Coronary artery (tissue), 2 donors: ENCODE data around the gene VANGL2.

ENCODE experiments used
- DNase-seq: peaks from one replicate; pipeline ENCODE4 v3.0.0-alpha.2; 2017; ENCODE audit warnings: low spot score
- H3K27ac ChIP-seq, 2 donors: fragments of 200-600 bp; sonication (generic); one replicate each; pipeline ENCODE4 v1.5.1; 2016 to 2019
- H3K4me3 ChIP-seq: fragments of 200-600 bp; sonication (generic); 2 replicates; pipeline ENCODE4 v1.5.1; 2016; ENCODE audit warnings: mild to moderate bottlenecking, moderate library complexity
- TF ChIP-seq, protein P1 (sequence below): fragments of 200-600 bp; sonication (generic); IDR thresholded peaks from one replicate; pipeline ENCODE4 v1.5.1; 2019; ENCODE audit warnings: antibody characterized with exemption

The VANGL2 gene

DNA sequence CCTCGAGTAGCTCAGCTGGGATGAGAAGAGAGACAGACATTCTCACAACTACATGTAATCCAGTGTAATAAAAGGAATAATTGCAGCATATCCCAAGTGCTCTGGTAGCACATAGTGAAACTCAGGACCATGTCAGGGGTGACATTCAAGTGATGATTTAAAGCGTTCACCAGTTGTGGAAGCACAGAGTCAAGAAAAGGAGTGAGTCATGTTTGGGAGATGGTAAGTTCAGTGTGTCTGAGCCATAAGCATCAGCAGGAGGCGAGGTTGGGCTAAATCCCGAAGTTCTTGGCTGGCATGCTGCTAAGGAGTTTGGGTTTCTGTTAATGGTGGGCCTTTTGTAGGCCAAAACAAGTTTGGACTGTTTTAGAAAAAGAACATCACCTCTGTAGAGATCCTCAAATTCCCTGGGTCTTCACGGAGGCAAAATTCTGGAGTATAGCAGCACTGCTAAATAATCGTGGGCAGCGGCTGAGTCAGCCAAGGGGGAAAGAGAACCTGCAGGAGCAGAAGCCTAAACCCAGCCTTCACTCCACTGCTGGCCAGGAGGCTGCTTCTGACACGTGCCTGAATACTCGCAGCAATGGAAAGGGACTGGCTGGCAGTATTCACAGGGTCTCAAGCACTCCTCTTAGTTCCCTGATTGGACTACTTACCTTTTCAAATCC is 40.7 kb upstream of the VANGL2 start:
- H3K4me3 ChIP-seq: no peak overlapping the region
- no peak for DNase-seq
- no peak overlapping the region for H3K27ac ChIP-seq
- TF ChIP-seq, protein P1, sequence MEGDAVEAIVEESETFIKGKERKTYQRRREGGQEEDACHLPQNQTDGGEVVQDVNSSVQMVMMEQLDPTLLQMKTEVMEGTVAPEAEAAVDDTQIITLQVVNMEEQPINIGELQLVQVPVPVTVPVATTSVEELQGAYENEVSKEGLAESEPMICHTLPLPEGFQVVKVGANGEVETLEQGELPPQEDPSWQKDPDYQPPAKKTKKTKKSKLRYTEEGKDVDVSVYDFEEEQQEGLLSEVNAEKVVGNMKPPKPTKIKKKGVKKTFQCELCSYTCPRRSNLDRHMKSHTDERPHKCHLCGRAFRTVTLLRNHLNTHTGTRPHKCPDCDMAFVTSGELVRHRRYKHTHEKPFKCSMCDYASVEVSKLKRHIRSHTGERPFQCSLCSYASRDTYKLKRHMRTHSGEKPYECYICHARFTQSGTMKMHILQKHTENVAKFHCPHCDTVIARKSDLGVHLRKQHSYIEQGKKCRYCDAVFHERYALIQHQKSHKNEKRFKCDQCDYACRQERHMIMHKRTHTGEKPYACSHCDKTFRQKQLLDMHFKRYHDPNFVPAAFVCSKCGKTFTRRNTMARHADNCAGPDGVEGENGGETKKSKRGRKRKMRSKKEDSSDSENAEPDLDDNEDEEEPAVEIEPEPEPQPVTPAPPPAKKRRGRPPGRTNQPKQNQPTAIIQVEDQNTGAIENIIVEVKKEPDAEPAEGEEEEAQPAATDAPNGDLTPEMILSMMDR: no peak

DNA sequence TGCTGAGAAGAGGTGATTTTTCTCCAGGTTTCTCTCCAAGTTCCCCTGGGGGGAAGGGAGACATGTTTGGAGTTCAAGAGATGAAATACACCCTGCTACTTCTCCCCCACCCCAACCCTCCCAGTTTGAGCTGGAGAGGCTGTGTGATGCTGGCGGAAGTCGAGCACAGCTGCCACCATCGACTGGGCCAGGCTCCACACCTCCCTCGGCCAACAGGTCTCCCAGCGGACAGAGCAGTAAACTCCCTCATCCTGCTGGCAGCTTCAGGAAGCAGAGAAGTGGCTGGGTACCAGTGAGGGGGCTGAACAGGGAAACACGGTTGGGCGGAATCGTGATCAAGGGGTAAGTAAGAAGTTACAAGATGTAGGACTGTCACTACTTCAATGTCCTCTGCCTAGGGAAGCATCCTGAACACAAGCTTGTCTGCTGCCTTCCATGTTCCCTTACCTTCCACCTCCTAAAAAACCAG is 40.1 kb upstream of the VANGL2 start:
- H3K4me3 ChIP-seq: no peak overlapping the region
- no peak overlapping the region for H3K27ac ChIP-seq
- TF ChIP-seq, protein P1: no peak
- DNase-seq: no peak

DNA sequence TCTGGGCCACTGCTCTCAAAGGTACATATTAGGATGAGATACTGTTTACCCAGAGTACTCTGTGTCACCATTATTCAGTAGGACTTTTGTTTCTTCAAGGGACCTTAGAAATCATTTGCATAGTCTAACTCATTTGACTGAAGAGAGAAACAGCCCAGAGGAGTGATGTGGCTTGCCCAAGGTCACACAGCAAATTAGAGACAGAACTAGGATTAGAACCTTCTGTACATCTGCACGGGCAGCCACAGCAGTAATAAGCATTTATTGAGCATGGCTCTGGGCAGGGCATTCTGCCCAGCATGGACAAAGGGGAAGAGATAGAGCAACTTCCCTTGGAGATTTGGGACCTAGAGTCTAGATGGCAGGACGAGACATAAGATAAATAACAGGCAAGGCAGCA is 39.2 kb upstream of the VANGL2 start:
- H3K4me3 ChIP-seq: no peak overlapping the region
- no peak overlapping the region for H3K27ac ChIP-seq
- no peak for DNase-seq
- TF ChIP-seq, protein P1: no peak

DNA sequence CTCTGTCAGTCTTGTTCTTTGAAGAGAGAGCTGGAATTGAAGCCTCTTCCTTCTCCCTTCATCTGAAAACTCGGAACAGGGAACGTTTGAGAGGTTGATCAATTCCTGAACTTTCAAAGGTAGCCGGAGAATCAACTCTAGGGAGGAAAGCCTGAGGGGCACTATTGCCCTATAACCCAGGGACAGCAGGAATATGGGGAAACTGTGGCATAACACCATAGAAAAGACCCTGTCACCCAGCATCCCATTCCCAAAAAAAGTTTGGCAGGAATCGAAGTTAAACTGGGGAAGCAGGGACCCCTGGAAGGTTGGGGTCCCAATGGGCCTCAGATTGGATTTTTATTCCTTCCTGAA is 38.6 kb upstream of the VANGL2 start:
- Histone ChIP-seq H3K27ac (no peak overlapping the region), H3K4me3 (no peak overlapping the region)
- no peak for DNase-seq
- TF ChIP-seq, protein P1: no peak

DNA sequence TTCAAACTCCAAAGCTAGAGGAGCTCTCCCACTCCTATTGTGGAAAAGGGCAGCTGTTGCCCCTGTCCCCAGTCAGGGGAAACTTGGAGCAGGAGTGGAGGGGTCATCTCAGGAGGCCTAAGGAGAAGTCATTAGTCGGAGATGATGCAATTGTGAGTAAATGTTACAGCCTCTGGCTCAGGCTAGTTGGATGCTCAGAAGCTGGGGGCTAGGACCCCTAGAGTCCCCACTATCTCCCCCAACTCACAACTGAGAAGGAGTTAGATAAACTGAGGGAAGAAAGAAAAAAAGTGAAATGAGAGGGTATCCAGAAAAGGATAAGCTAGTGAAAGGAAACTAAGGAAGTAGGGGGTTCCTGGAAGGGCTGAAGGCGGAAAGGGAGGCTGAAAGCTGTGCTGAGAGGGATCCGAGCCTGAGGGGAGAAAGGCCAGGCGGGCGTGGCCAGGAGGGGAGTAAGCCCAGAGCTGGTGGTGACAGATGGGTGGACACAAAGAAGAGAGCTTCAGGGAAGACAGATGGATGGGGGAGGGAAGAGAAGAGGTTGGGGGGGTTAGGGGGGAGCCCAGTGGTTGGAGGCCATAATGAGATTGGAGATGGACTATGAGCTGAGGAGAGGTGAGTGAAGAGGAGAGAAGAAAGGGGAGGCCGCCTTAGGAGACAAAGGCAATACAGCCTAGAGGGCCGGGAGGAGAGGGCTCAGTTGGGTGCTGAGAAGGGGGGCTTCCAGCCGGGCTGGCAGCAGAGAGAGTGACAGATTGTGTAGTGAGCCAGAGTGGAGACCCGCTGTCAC is 38.0 kb upstream of the VANGL2 start:
- Histone ChIP-seq H3K27ac (no peak overlapping the region), H3K4me3 (no peak overlapping the region)
- DNase-seq: no peak
- TF ChIP-seq, protein P1: no peak

DNA sequence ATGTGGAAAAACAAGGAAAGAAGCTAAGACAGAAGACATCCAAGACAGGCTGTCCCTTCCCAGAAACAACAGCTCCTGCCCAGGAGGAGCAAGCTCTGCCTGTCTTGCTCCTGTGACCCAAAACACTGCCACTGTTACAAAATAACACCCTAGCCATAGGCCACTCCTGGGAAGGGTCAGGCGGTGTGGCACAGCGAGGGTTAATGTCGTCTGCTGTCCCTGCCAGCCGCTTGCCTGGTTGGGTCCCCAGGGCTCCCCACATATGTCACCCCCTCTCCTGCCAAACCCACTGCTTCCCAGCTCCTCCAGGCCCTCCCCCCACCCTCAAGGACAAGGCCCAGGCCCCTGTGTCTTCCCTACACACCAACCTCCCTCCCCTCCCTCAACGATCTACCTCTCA is 37.4 kb upstream of the VANGL2 start:
- DNase-seq: no peak
- H3K4me3 ChIP-seq: no peak overlapping the region
- TF ChIP-seq, protein P1: no peak
- H3K27ac ChIP-seq: no peak overlapping the region
